ENCODE data around the gene CFAP46.

- TF ChIP-seq, protein P1, sequence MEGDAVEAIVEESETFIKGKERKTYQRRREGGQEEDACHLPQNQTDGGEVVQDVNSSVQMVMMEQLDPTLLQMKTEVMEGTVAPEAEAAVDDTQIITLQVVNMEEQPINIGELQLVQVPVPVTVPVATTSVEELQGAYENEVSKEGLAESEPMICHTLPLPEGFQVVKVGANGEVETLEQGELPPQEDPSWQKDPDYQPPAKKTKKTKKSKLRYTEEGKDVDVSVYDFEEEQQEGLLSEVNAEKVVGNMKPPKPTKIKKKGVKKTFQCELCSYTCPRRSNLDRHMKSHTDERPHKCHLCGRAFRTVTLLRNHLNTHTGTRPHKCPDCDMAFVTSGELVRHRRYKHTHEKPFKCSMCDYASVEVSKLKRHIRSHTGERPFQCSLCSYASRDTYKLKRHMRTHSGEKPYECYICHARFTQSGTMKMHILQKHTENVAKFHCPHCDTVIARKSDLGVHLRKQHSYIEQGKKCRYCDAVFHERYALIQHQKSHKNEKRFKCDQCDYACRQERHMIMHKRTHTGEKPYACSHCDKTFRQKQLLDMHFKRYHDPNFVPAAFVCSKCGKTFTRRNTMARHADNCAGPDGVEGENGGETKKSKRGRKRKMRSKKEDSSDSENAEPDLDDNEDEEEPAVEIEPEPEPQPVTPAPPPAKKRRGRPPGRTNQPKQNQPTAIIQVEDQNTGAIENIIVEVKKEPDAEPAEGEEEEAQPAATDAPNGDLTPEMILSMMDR (IDR thresholded peaks at IDR 0.05; ENCODE audit: low read depth, low read length, missing input control), result no peak
- TF ChIP-seq TAF1 (conservative IDR thresholded peaks at IDR 0.05), result no peak
- TF ChIP-seq, protein P2, sequence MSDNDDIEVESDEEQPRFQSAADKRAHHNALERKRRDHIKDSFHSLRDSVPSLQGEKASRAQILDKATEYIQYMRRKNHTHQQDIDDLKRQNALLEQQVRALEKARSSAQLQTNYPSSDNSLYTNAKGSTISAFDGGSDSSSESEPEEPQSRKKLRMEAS (IDR thresholded peaks at IDR 0.05), result no peak
- TF ChIP-seq JUND (IDR thresholded peaks at IDR 0.05), result no peak
- TF ChIP-seq ZBTB33 (IDR thresholded peaks at IDR 0.05), result no peak
- TF ChIP-seq EGR1 (IDR thresholded peaks at IDR 0.05; ENCODE audit: low read depth in 2 of 2), result no peak
- TF ChIP-seq, protein P3, sequence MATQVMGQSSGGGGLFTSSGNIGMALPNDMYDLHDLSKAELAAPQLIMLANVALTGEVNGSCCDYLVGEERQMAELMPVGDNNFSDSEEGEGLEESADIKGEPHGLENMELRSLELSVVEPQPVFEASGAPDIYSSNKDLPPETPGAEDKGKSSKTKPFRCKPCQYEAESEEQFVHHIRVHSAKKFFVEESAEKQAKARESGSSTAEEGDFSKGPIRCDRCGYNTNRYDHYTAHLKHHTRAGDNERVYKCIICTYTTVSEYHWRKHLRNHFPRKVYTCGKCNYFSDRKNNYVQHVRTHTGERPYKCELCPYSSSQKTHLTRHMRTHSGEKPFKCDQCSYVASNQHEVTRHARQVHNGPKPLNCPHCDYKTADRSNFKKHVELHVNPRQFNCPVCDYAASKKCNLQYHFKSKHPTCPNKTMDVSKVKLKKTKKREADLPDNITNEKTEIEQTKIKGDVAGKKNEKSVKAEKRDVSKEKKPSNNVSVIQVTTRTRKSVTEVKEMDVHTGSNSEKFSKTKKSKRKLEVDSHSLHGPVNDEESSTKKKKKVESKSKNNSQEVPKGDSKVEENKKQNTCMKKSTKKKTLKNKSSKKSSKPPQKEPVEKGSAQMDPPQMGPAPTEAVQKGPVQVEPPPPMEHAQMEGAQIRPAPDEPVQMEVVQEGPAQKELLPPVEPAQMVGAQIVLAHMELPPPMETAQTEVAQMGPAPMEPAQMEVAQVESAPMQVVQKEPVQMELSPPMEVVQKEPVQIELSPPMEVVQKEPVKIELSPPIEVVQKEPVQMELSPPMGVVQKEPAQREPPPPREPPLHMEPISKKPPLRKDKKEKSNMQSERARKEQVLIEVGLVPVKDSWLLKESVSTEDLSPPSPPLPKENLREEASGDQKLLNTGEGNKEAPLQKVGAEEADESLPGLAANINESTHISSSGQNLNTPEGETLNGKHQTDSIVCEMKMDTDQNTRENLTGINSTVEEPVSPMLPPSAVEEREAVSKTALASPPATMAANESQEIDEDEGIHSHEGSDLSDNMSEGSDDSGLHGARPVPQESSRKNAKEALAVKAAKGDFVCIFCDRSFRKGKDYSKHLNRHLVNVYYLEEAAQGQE (IDR thresholded peaks at IDR 0.05), result no peak
- no peak for TF ChIP-seq RXRA (IDR thresholded peaks at IDR 0.05)
- no peak for TF ChIP-seq SP1 (IDR thresholded peaks at IDR 0.05)
- no peak for TF ChIP-seq ATF3 (IDR thresholded peaks at IDR 0.05)
- no peak for TF ChIP-seq FOXA2 (IDR thresholded peaks at IDR 0.05)
- TF ChIP-seq HNF4A (conservative IDR thresholded peaks at IDR 0.05), result no peak
Observed at GRCh38 chr10:132967540-132967939, 25.2 kb upstream of the CFAP46 start.

All from liver (tissue), 3 donors.